Measurements from ENCODE around the gene KNTC1.

GRCh38 chr12:122563361-122563760, 36.3 kb downstream of the KNTC1 start:
- TF ChIP-seq CTCF (conservative IDR thresholded peaks at IDR 0.05; ENCODE audit: low read depth, low read length), result no peak
- TF ChIP-seq EZH2 (IDR thresholded peaks at IDR 0.05; ENCODE audit: borderline replicate concordance, low read depth, low read length, poor library complexity, severe bottlenecking), result no peak
